ENCODE data around the gene THAP4. TPM values are rescaled to one million over a fixed set of nuclear protein-coding genes. Genes with fewer than 3 reads are reported as not detected.
"Not testable (repeated sequence)": the region's sequence is repeated elsewhere in the genome, so short reads cannot be mapped to it uniquely, and the experiment has no call there.

THAP4 gene
- total RNA-seq, 1 donor: 36.7 TPM

GRCh38 chr2:241568726-241569125 lies 68.2 kb downstream of the THAP4 start:
- DNase-seq (ENCODE audit: low read depth): no peak
- no peak overlapping the region for H3K4me3 ChIP-seq (ENCODE audit: low read depth, low read length)
- TF ChIP-seq CTCF (IDR thresholded peaks at IDR 0.05; ENCODE audit: insufficient read depth, low read depth, low read length): no peak

GRCh38 chr2:241567776-241568175 lies 69.2 kb downstream of the THAP4 start:
- TF ChIP-seq CTCF (IDR thresholded peaks at IDR 0.05; ENCODE audit: insufficient read depth, low read depth, low read length): no peak
- no peak overlapping the region for H3K4me3 ChIP-seq (ENCODE audit: low read depth, low read length)
- no peak for DNase-seq (ENCODE audit: low read depth)

DNA sequence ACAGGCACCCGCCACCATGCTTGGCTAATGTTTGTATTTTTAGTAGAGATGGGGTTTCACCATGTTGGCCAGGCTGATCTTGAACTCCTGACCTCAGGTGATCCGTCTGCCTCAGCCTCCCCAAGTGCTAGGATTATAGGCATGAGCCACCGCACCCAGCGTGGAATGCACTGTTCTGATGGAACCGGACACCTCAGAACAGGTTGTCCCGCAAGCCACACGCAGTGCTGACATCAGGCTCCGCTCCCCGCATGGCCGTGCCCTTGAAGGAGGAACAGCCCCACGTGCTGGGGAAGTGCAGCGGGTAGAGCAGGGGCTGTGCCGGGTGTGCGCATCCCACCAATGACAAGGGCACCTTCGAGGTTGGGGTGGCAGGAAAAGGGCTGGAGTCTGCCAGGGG lies 69.7 kb downstream of the THAP4 start:
- DNase-seq (ENCODE audit: low read depth); H3K4me3 ChIP-seq (ENCODE audit: low read depth, low read length): not testable (repeated sequence)

- DNase-seq (ENCODE audit: low read depth): no peak
- no peak overlapping the region for H3K4me3 ChIP-seq (ENCODE audit: low read depth, low read length)
- TF ChIP-seq CTCF (IDR thresholded peaks at IDR 0.05; ENCODE audit: insufficient read depth, low read depth, low read length): no peak
Observed at GRCh38 chr2:241566468-241566867, 70.5 kb downstream of the THAP4 start.

DNA sequence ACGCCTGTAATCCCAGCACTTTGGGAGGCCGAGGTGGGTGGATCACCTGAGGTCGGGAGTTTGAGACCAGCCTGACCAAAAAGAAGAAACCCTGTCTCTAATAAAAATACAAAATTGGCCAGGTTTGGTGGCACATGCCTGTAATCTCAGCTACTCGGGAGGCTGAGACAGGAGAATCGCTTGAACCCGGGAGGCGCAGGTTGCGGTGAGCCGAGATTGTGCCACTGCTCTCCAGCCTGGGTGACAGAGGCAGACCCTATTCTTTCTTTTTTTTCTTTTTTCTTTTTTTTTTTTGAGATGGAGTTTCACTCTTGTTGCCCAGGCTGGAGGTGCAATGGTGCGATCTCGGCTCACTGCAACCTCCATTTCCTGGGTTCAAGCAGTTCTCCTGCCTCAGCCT lies 70.9 kb downstream of the THAP4 start:
- DNase-seq (ENCODE audit: low read depth); H3K4me3 ChIP-seq (ENCODE audit: low read depth, low read length): not testable (repeated sequence)

- no peak for TF ChIP-seq CTCF (IDR thresholded peaks at IDR 0.05; ENCODE audit: insufficient read depth, low read depth, low read length)
- no peak overlapping the region for H3K4me3 ChIP-seq (ENCODE audit: low read depth, low read length)
Observed at GRCh38 chr2:241565411-241565810, 71.5 kb downstream of the THAP4 start.

DNA sequence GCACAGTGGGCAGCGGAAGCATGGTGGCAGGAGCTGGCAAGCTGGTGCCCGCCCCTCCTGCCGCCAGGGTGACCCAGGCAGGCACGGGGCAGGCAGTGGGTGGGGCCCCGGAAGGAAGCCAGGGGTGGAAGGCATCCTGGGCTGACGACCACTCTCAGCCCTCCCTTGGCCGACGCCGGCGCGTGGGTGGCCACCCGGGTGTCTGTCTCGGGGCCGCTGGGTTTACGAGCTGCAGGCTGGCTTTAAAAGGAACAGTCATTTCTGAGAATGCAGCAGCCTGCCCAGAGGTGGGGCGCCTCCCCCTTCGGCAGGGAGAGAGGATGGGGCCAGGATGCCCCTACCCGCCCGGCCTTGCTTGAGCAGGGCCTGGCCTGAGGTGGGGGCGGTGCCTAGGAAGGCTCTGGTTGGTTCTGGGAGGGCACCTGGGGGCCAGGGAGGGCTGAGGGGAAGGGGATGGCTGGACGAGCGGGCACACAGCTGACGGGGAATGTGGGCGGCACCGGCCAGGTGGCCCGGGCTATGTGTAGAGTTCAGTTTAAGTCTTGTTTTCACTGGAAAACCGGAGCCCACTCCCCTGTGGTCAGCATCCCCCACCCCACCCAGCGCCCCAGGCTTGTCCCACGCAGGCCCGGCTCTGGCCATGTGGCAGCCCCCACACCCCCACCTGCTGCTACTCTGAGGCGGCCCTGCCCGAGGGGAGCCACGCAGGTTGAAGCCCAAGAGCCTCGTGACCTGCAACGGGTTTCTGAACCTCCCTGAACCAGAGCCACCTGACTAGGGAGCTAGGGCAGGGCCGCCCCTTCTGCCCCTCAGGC lies 72.2 kb downstream of the THAP4 start:
- peak; percentile 65 for DNase-seq (ENCODE audit: low read depth)
- no peak for TF ChIP-seq CTCF (IDR thresholded peaks at IDR 0.05; ENCODE audit: insufficient read depth, low read depth, low read length)
- H3K4me3 ChIP-seq (ENCODE audit: low read depth, low read length): peak overlapping the region; percentile 9

More at GRCh38 chr2:241565411-241565810, 71.5 kb downstream of the THAP4 start:
- no peak for DNase-seq (ENCODE audit: low read depth)

GRCh38 chr2:241563981-241564595 lies 72.9 kb downstream of the THAP4 start:
- TF ChIP-seq CTCF (IDR thresholded peaks at IDR 0.05; ENCODE audit: insufficient read depth, low read depth, low read length): no peak
- peak; percentile 71 for DNase-seq (ENCODE audit: low read depth)

More at GRCh38 chr2:241563981-241564595, 72.9 kb downstream of the THAP4 start:
- H3K4me3 ChIP-seq (ENCODE audit: low read depth, low read length): peak overlapping the region; percentile 9
